GM12864 (cell line): ENCODE results near the gene ING5.

Experiments used
- DNase-seq: peaks from one replicate; pipeline ENCODE4 v3.0.0-alpha.2; 2011; ENCODE audit warnings: low read depth
- H3K4me3 ChIP-seq: 2 replicates; pipeline ENCODE4 v1.5.1; 2011; ENCODE audit warnings: mild to moderate bottlenecking, low read depth, low read length, control low read depth
- TF ChIP-seq, protein P1 (sequence below): IDR thresholded peaks from 2 replicates; pipeline ENCODE4 v1.5.1; 2011; ENCODE audit warnings: low read depth, mild to moderate bottlenecking, moderate library complexity, low read length, control low read depth, inconsistent platforms; ENCODE audit errors: missing control alignments

ING5 gene

DNA sequence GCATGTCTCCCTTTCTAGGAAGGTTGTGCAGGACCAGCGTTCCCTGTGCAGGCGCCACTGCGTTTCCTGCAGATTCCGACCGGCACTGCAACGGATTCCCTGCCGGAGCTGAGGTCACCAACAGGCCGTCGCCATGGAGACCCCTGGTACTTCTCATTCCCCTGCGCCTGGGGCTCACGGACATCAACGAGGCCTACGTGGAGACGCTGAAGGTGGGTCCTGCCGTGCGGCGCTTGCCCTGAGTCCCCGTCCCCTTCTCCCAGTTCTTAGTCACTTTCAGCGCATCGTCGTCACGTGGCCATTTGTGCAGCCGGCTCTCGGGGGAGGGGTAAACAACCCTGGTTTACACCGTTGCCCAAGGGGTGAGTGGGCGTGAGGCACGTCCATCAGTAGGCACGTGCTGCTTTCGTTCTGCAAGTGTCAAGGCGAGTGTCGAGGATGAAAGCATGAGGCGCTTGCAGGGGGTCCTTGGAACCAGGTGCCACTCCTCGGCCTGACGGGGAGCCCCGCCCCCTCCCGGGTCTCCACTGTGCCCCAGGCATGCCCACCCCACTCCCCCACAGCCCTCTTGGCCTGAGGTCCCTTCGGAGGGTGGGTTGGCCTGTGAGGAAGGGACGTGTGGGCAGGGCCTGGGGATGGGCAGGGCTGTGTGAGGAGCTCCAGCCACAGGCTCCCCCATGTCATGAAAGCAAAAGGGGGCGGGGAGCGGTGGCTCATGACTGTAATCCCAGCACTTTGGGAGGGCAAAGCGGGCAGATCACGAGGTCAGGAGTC lies 35.0 kb upstream of the ING5 start:
- no peak for DNase-seq
- no peak overlapping the region for H3K4me3 ChIP-seq
- TF ChIP-seq, protein P1, sequence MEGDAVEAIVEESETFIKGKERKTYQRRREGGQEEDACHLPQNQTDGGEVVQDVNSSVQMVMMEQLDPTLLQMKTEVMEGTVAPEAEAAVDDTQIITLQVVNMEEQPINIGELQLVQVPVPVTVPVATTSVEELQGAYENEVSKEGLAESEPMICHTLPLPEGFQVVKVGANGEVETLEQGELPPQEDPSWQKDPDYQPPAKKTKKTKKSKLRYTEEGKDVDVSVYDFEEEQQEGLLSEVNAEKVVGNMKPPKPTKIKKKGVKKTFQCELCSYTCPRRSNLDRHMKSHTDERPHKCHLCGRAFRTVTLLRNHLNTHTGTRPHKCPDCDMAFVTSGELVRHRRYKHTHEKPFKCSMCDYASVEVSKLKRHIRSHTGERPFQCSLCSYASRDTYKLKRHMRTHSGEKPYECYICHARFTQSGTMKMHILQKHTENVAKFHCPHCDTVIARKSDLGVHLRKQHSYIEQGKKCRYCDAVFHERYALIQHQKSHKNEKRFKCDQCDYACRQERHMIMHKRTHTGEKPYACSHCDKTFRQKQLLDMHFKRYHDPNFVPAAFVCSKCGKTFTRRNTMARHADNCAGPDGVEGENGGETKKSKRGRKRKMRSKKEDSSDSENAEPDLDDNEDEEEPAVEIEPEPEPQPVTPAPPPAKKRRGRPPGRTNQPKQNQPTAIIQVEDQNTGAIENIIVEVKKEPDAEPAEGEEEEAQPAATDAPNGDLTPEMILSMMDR, result no peak

DNA sequence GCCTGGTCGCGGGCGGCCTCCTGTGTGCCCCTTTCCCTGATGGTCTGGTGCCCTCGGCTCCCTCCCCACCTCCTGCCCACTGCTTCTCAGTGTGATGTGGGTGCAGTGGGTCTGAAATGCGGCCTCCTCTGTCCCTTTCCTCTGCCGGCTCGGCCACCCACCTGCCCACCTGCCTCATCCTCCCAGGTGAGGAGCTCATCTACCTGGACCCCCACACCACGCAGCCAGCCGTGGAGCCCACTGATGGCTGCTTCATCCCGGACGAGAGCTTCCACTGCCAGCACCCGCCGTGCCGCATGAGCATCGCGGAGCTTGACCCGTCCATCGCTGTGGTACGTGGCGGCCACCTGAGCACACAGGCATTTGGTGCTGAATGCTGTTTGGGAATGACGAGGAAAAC lies 33.5 kb upstream of the ING5 start:
- TF ChIP-seq, protein P1, result no peak
- no peak for DNase-seq
- H3K4me3 ChIP-seq, result no peak overlapping the region

DNA sequence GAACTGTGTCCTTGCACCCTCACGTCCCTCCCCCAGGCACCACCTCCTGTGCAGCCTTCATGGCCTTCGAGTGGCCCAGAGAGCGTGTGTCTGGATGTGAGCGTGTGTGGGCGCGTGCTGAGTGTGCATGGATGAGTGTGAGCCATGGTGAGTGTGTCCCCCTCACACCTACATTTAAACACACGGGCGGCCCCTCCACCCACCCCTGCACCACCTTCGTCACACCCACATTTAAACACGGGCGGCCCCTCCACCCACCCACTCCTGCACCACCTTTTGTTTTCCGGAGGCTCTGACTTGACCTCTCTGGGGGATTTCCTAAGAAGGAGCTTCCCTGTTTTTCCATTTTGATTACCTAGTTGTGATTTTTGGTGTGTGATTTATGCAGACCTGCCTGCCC lies 33.0 kb upstream of the ING5 start:
- TF ChIP-seq, protein P1, result no peak

DNA sequence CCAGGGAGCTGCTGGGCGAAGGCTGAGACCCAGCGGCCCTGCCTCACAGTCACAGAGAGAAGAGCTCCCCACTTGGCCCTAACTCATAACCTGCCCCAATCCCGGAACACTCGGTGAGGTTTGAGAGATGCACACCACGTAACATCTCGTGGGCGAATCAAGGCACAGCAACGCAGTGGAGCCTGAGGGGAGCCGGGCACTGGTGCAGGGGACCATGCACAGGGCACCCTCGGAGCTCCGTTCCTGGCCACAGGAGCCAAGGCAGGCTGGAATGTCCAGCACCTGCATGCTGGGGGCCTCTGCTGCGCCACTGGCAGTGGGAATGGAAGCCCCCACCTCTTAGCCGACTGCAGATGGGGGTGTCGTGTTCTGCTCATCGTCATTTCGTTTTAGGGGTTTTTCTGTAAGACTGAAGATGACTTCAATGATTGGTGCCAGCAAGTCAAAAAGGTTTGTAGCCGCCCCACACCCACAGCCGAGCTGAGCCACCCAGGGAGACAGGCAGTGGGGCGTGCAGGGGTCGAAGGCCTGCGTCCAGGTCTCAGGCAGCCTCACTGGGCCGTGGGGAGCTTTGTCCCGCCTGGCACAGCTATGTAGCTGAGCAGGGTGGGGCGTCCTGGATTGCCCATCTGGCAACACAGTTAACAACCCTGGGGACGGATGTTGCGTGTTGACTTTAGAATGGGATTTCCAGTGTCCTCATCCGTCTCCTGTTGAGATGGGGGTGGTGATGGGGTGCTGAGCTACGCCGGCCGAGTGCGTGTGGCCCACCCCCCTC lies 31.3 kb upstream of the ING5 start:
- no peak overlapping the region for H3K4me3 ChIP-seq
- DNase-seq, result no peak
- TF ChIP-seq, protein P1, result no peak

More for the DNA sequence above, 33.0 kb upstream of the ING5 start:
- no peak overlapping the region for H3K4me3 ChIP-seq
- DNase-seq, result no peak

DNA sequence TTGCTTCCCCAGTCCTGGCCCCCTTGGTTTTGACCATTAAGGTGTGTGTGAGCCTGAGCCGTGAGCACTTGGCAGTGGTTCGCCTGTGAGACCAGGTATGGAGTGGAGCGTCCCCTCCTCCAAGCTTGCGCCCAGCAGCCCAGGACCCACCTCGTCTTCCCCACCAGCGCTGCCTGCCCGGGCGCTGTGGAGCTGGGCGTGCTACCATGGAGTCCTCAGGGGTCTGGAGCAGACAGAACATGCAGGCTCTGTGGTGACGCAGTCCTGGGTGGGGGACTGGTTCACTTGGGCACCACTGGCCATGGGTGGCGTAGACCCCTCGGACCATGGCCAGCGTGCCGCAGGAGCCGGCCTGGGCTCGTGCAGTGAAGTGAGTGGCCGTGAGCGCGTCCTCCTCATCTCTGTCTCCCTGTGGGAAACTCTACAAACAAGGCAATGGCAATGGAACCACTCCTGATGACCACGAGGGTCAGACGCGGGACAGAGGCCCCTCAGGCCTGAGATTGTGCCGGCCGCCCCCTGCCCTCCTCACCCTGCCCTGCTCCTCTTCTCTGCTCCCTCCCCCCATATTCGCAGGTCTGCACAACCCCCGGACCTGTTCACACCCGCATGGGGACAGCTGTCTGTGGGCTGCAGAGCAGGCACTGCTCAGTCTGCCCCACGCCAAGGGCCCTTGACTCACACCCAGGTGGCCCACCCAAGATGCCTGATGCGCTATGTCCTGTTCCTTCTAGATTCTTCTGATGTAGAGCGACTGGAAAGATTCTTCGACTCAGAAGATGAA lies 30.2 kb upstream of the ING5 start:
- DNase-seq, result no peak
- TF ChIP-seq, protein P1, result no peak
- H3K4me3 ChIP-seq, result no peak overlapping the region

DNA sequence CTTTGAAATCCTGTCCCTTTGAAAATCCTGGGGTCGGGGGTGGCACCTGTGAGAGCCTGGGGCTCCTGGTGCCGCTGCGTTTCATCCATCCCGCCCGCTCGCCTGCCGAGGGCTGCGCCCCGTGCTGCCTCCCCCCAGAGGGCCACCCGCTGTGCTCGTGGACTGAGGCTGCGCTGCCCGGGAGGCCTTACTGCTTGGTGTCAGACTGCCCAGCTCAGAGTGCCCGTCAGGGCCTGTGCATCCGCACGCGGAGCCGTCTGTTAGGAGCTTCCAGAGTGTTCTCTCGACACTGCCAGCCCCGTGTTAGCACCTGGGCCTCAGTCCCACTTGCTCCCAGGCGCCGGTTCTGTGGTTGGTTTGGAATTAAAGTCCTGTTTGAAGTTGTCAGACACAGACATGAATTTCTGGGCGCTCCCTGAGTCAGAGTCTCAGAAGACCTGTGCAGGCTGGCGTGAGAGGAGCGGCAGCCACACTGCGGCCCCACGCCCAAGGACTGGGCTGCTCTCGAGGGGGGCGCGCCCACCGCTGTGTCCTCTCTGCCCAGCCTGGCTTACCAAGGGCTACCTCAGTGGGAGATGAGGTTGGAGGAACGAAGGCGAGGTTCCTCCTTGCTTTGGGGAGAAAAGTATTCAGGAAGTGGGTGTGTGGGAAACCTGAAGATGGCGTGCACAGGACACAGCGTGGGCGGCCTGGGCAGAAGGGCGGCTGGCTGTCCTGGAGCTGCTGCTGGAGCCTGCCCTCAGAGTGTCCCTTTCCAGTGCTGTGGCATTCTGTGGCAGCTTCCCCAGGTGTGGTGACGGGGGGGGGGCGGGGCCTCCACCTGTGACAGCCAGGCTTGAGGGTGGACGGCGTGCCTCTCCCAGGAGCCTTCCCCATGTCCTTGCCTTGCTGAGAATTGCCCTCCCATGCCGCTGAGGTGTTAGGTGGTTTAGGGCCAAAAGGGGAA lies 29.3 kb upstream of the ING5 start:
- TF ChIP-seq, protein P1, result no peak
- no peak overlapping the region for H3K4me3 ChIP-seq
- no peak for DNase-seq
